DND-41 (cell line): ENCODE data around the gene ZKSCAN5.

Experiments
- ATAC-seq: fragments of 200-7000 bp; cut with Tn5 transposase; 3 replicates; pipeline ENCODE4 v1.9.1; 2021; ENCODE audit warnings: low read depth; ENCODE audit not compliant: insufficient read depth
- DNase-seq: peaks from one replicate; pipeline ENCODE4 v3.0.0-alpha.2; 2020
- H2AFZ ChIP-seq: 2 replicates; pipeline ENCODE4 v1.6.0; 2012; ENCODE audit warnings: low read depth, low read length
- H3K27ac ChIP-seq: 2 replicates; pipeline ENCODE4 v1.5.1; 2012; ENCODE audit warnings: low read length, inconsistent platforms
- H3K27me3 ChIP-seq: fragments of 200-600 bp; sonication (generic); 2 replicates; pipeline ENCODE4 v1.6.0; 2012; ENCODE audit warnings: low read length, mild to moderate bottlenecking, inconsistent platforms; ENCODE audit not compliant: insufficient read depth, poor library complexity
- H3K36me3 ChIP-seq: 2 replicates; pipeline ENCODE4 v1.5.1; 2012; ENCODE audit warnings: low read length, inconsistent platforms; ENCODE audit not compliant: insufficient read depth
- H3K4me1 ChIP-seq: 2 replicates; pipeline ENCODE4 v1.5.1; 2012; ENCODE audit warnings: mild to moderate bottlenecking, low read length; ENCODE audit not compliant: insufficient read depth
- H3K4me2 ChIP-seq: 2 replicates; pipeline ENCODE4 v1.6.0; 2012; ENCODE audit warnings: mild to moderate bottlenecking, moderate library complexity, low read length, inconsistent platforms; ENCODE audit not compliant: insufficient read depth
- H3K4me3 ChIP-seq, 2 experiments: fragments of 200-600 bp in 1 of 2; shearing (Covaris generic) in 1 of 2; 2 replicates each; pipeline ENCODE4 v1.5.1; 2012 to 2016; ENCODE audit warnings: inconsistent platforms in 2 of 2, low read length in 2 of 2, mild to moderate bottlenecking in 2 of 2, low read depth in 1 of 2, moderate library complexity in 1 of 2
- H3K79me2 ChIP-seq: 2 replicates; pipeline ENCODE4 v1.6.0; 2012; ENCODE audit warnings: low read length, inconsistent platforms; ENCODE audit not compliant: insufficient read depth
- H3K9ac ChIP-seq: 2 replicates; pipeline ENCODE4 v1.6.0; 2012; ENCODE audit warnings: low read depth, mild to moderate bottlenecking, inconsistent platforms, low read length, moderate library complexity
- H3K9me3 ChIP-seq: 2 replicates; pipeline ENCODE4 v1.5.1; 2012; ENCODE audit warnings: low read length, moderate library complexity, mild to moderate bottlenecking, inconsistent platforms; ENCODE audit not compliant: insufficient read depth, severe bottlenecking
- H4K20me1 ChIP-seq: 2 replicates; pipeline ENCODE4 v1.6.0; 2012; ENCODE audit warnings: low read length; ENCODE audit not compliant: insufficient read depth
- CTCF ChIP-seq: IDR thresholded peaks from 2 replicates; pipeline ENCODE4 v1.5.1; 2012; ENCODE audit warnings: borderline replicate concordance, low read length, moderate library complexity, mild to moderate bottlenecking; ENCODE audit not compliant: poor library complexity, severe bottlenecking; ENCODE audit errors: extremely low read depth
- EZH2 ChIP-seq: IDR thresholded peaks from 3 replicates; pipeline ENCODE4 v1.6.1; 2012; ENCODE audit warnings: borderline replicate concordance, low read depth, mild to moderate bottlenecking, moderate library complexity, low read length, inconsistent platforms; ENCODE audit not compliant: severe bottlenecking

The ZKSCAN5 gene

DNA sequence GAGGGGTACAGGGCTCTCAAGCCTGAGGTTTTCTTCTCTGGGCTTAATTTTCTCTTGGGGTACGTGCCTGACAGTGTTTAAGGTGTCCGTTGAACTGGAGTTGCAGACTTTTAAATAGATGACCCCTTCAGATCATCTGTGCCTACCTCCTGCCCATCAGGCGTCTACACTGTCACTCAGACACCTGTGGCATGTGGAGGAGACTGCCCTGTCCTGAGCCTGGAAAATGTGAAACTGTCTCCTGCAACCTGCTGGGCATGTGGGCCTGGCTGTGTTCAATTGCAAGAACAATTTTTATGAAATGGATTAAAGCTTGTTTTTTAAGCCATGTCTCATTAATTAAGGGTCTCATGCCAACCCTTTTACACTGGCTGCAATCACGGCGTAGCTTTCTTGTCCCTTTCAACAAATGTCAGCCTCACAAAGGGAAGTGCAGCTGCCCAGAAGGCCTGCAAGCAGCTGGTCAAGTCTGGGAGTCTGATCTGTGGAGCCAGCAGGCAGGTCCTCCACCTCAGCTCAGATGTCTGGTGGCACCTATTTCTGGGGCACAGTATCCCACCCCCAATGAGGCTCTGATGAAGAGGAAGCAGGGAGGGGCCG, 47.3 kb upstream of the ZKSCAN5 start:
- H3K79me2 ChIP-seq: peaks cover 67% of the 10 kb centered on the region
- DNase-seq (no peak), ATAC-seq (no peak)
- no peaks in the 10 kb centered on the region for H3K9me3 ChIP-seq
- no peak overlapping the region for H3K27ac ChIP-seq
- no peak overlapping the region for H3K9ac ChIP-seq
- no peaks in the 10 kb centered on the region for H3K27me3 ChIP-seq
- H4K20me1 ChIP-seq: peaks cover 85% of the 10 kb centered on the region
- TF ChIP-seq EZH2 (no peak), CTCF (no peak)
- peaks cover 8% of the 10 kb centered on the region for H3K4me1 ChIP-seq
- no peak overlapping the region for H3K4me2 ChIP-seq
- H2AFZ ChIP-seq: no peak overlapping the region
- peaks cover 98% of the 10 kb centered on the region for H3K36me3 ChIP-seq
- H3K4me3 ChIP-seq: no peak overlapping the region

GRCh38 chr7:99457650-99458493, 46.6 kb upstream of the ZKSCAN5 start:
- Histone ChIP-seq H3K27ac (no peak overlapping the region), H3K4me1 (peaks cover 11% of the 10 kb centered on the region), H3K4me3 (no peak overlapping the region), H3K4me2 (no peak overlapping the region), H4K20me1 (peaks cover 82% of the 10 kb centered on the region), H3K9ac (no peak overlapping the region), H3K79me2 (peaks cover 73% of the 10 kb centered on the region), H3K36me3 (peaks cover 96% of the 10 kb centered on the region), H3K9me3 (no peaks in the 10 kb centered on the region), H3K27me3 (no peaks in the 10 kb centered on the region), H2AFZ (no peak overlapping the region)
- TF ChIP-seq CTCF (no peak), EZH2 (no peak)
- no peak for DNase-seq
- no peak for ATAC-seq

- H3K4me2 ChIP-seq: no peak overlapping the region
- DNase-seq (peak; percentile 52), ATAC-seq (peak; percentile 73)
- no peak overlapping the region for H3K27ac ChIP-seq
- H3K9ac ChIP-seq: no peak overlapping the region
- H3K27me3 ChIP-seq: no peaks in the 10 kb centered on the region
- peaks cover 23% of the 10 kb centered on the region for H3K4me1 ChIP-seq
- H3K36me3 ChIP-seq: peaks cover 94% of the 10 kb centered on the region
- H4K20me1 ChIP-seq: peaks cover 79% of the 10 kb centered on the region
- TF ChIP-seq EZH2 (no peak), CTCF (peak; percentile 67)
- peaks cover 86% of the 10 kb centered on the region for H3K79me2 ChIP-seq
- no peaks in the 10 kb centered on the region for H3K9me3 ChIP-seq
- H3K4me3 ChIP-seq: no peak overlapping the region
- H2AFZ ChIP-seq: no peak overlapping the region
Measured at GRCh38 chr7:99459087-99459486, 45.4 kb upstream of the ZKSCAN5 start.
